Epithelial cell of esophagus (primary cell): Measurements from ENCODE around the gene KATNAL2.
A peak's percentile ranks its signal among the peaks of the same experiment; 100 is the strongest.

Experiments
- DNase-seq: peaks from one replicate; pipeline ENCODE4 v3.0.0; 2010; ENCODE audit warnings: low read depth
- H3K4me3 ChIP-seq: 2 replicates; pipeline ENCODE4 v1.5.1; 2011; ENCODE audit warnings: mild to moderate bottlenecking, low read length, control low read depth
- CTCF ChIP-seq: IDR thresholded peaks from 2 replicates; pipeline ENCODE4 v1.5.1; 2011; ENCODE audit warnings: low read depth, mild to moderate bottlenecking, low read length, control low read depth, inconsistent platforms; ENCODE audit not compliant: insufficient read depth; ENCODE audit errors: missing control alignments

The KATNAL2 gene

GRCh38 chr18:47151439-47151838 lies 234.0 kb downstream of the KATNAL2 start:
- peak overlapping the region; percentile 91 for H3K4me3 ChIP-seq
- DNase-seq: no peak
- TF ChIP-seq CTCF: no peak
